K562 (cell line): ENCODE results near the gene PTAR1. TPM values are rescaled to one million over a fixed set of nuclear protein-coding genes. Genes with fewer than 3 reads are reported as not detected.

Experiments
- EWSR1 ChIP-seq: fragments of 450-650 bp; IDR thresholded peaks from 2 replicates; pipeline ENCODE4 v1.6.1; 2018; ENCODE audit warnings: borderline replicate concordance, mild to moderate bottlenecking, low read depth, moderate library complexity; ENCODE audit not compliant: partially characterized antibody
- KAT2B ChIP-seq: IDR thresholded peaks from one replicate; pipeline ENCODE4 v1.6.1; 2012; ENCODE audit warnings: low read depth, mild to moderate bottlenecking, control low read depth, inconsistent platforms, low read length, moderate library complexity
- MEF2D ChIP-seq: conservative IDR thresholded peaks from 2 replicates; pipeline ENCODE4 v1.6.1; 2016; ENCODE audit warnings: low read depth, missing genetic modification characterization, missing compliant biosample characterization
- MYBL2 ChIP-seq, 2 experiments: fragments of 450-650 bp in 1 of 2; sonication (generic) in 1 of 2; formaldehyde crosslinking in 1 of 2; IDR thresholded peaks; 2 replicates each; pipeline versions ENCODE4 v1.6.1 to v1.8.1; 2017 to 2022; ENCODE audit warnings: borderline replicate concordance in 1 of 2, inconsistent platforms in 1 of 2, low read depth in 1 of 2, mild to moderate bottlenecking in 1 of 2, missing genetic modification reagents in 1 of 2, moderate library complexity in 1 of 2
- NUFIP1 ChIP-seq: fragments of 450-650 bp; IDR thresholded peaks from 2 replicates; pipeline ENCODE4 v1.6.1; 2018; ENCODE audit not compliant: partially characterized antibody
- OTX1 ChIP-seq: fragments of 450-650 bp; formaldehyde crosslinking; IDR thresholded peaks from 2 replicates; pipeline ENCODE4 v1.4.0; 2022; ENCODE audit warnings: mild to moderate bottlenecking
- RFX7 ChIP-seq: fragments of 250-450 bp; sonication (Bioruptor Pico); IDR thresholded peaks from 2 replicates; pipeline ENCODE4 v1.5.1; 2021; ENCODE audit warnings: mild to moderate bottlenecking
- RNF219 ChIP-seq: fragments of 250-450 bp; sonication (Bioruptor Pico); IDR thresholded peaks from 2 replicates; pipeline ENCODE4 v1.5.0; 2022; ENCODE audit warnings: mild to moderate bottlenecking
- TFAP4 ChIP-seq: sonication (generic); formaldehyde crosslinking; IDR thresholded peaks from 2 replicates; pipeline ENCODE4 v1.8.0; 2022; ENCODE audit warnings: missing genetic modification reagents, mild to moderate bottlenecking, moderate library complexity, borderline replicate concordance
- ZNF518B ChIP-seq: fragments of 250-450 bp; sonication (Bioruptor Pico); IDR thresholded peaks from 2 replicates; pipeline ENCODE4 v1.5.0; 2021; ENCODE audit warnings: mild to moderate bottlenecking, moderate library complexity
- ZNF75A ChIP-seq: fragments of 450-650 bp; formaldehyde crosslinking; IDR thresholded peaks from 2 replicates; pipeline ENCODE4 v1.4.0; 2020; ENCODE audit warnings: mild to moderate bottlenecking
- ZNF76 ChIP-seq: fragments of 250-450 bp; sonication (Bioruptor Pico); IDR thresholded peaks from 2 replicates; pipeline ENCODE4 v1.4.0; 2020; ENCODE audit warnings: mild to moderate bottlenecking, moderate library complexity, borderline replicate concordance
- polyA plus RNA-seq, 8 experiments: library from polyadenylated mRNA; depleted of rRNA in 4 of 8; stranded (reverse) in 5 of 8; unstranded in 3 of 8; fragments of >200 nt; fragmentation: Nextera tagmentation in 2 of 8; fragmentation: Illumina TruSeq in 1 of 8; extraction: Ambion mirVana in 2 of 8; extraction: Trizol in 1 of 8; gene quantifications; 2 replicates each; pipeline versions ENCODE4 v1.2.1 to v1.2.3, GENCODE V29; 2011 to 2014; ENCODE audit warnings: inconsistent platforms in 1 of 8, missing spikeins in 1 of 8
- total RNA-seq, 7 experiments: library from RNA; depleted of rRNA in 6 of 7; stranded (reverse); fragments of >200 nt in 6 of 7; fragmentation: Illumina TruSeq in 2 of 7; extraction: Trizol in 2 of 7; gene quantifications; 2 replicates each; pipeline versions ENCODE4 v1.2.1 to v1.2.3, GENCODE V29; 2011 to 2021; ENCODE audit warnings: low replicate concordance in 1 of 7
- TF ChIP-seq, protein P1 (sequence below), 2 experiments: IDR thresholded peaks; 2 replicates each; pipeline ENCODE4 v1.6.1; 2012; ENCODE audit warnings: improper control_type of control experiment in 2 of 2, low read depth in 2 of 2, low read length in 2 of 2, borderline replicate concordance in 1 of 2

The PTAR1 gene
- total and polyA plus RNA-seq, 9 of the 15 experiments (the other 6 are each of a cell fraction or from before 2014, with no cell fraction given), result 10.1 to 48.0 (median 28.0) TPM

- TF ChIP-seq OTX1 (CRISPR knock-in tag) (no peak), MYBL2 (IDR thresholded peaks at IDR 0.05; ENCODE audit: low read depth) (no peak), MYBL2 (CRISPR knock-in tag; IDR thresholded peaks at IDR 0.05; ENCODE audit: borderline replicate concordance) (no peak), TFAP4 (no peak), ZNF75A (CRISPR knock-in tag) (no peak), RNF219 (no peak), ZNF518B (CRISPR knock-in tag) (no peak), NUFIP1 (no peak), MEF2D (tag) (no peak), KAT2B (no peak), ZNF76 (CRISPR knock-in tag) (no peak), EWSR1 (no peak), RFX7 (no peak)
- TF ChIP-seq, protein P1, sequence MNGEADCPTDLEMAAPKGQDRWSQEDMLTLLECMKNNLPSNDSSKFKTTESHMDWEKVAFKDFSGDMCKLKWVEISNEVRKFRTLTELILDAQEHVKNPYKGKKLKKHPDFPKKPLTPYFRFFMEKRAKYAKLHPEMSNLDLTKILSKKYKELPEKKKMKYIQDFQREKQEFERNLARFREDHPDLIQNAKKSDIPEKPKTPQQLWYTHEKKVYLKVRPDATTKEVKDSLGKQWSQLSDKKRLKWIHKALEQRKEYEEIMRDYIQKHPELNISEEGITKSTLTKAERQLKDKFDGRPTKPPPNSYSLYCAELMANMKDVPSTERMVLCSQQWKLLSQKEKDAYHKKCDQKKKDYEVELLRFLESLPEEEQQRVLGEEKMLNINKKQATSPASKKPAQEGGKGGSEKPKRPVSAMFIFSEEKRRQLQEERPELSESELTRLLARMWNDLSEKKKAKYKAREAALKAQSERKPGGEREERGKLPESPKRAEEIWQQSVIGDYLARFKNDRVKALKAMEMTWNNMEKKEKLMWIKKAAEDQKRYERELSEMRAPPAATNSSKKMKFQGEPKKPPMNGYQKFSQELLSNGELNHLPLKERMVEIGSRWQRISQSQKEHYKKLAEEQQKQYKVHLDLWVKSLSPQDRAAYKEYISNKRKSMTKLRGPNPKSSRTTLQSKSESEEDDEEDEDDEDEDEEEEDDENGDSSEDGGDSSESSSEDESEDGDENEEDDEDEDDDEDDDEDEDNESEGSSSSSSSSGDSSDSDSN (IDR thresholded peaks at IDR 0.05; ENCODE audit: borderline replicate concordance in 1 of 2, low read depth in 2 of 2, low read length in 2 of 2), result 0 out of 4 replicates have a peak, but pooled peaks have one; percentile 52 to 57
These were observed at the start of gene PTAR1 (continued) for GRCh38 chr9:69759421-69760277.
